SU-DHL-6 (cell line): Measurements from ENCODE around the gene CD200R1L.

ENCODE experiments used
- H2AFZ ChIP-seq: fragments of 200-600 bp; sonication (generic); 2 replicates; pipeline ENCODE4 v1.6.1; 2014; ENCODE audit warnings: low read depth, mild to moderate bottlenecking, moderate library complexity, mixed read lengths, antibody characterized with exemption, low read length; ENCODE audit not compliant: severe bottlenecking
- H3F3A ChIP-seq: fragments of 200-600 bp; shearing (Covaris generic); 2 replicates; pipeline ENCODE4 v1.6.0; 2016; ENCODE audit warnings: antibody characterized with exemption, mild to moderate bottlenecking; ENCODE audit not compliant: insufficient read depth
- H3K27ac ChIP-seq: fragments of 200-600 bp; sonication (generic); 2 replicates; pipeline ENCODE4 v1.5.1; 2016; ENCODE audit warnings: low read depth, mild to moderate bottlenecking, low read length, moderate library complexity, mixed read lengths
- H3K27me3 ChIP-seq: fragments of 200-600 bp; sonication (generic), shearing (Covaris generic); 2 replicates; pipeline ENCODE4 v1.6.0; 2014; ENCODE audit warnings: mild to moderate bottlenecking, low read length
- H3K36me3 ChIP-seq: fragments of 200-600 bp; sonication (generic); 2 replicates; pipeline ENCODE4 v1.6.1; 2014; ENCODE audit warnings: mild to moderate bottlenecking, low read length, mixed read lengths
- H3K4me2 ChIP-seq: fragments of 300-600, 200-600 bp; shearing (Covaris generic), sonication (generic); 2 replicates; pipeline ENCODE4 v1.6.0; 2014; ENCODE audit warnings: low read length, low read depth, mild to moderate bottlenecking; ENCODE audit not compliant: poor library complexity, severe bottlenecking
- H3K4me3 ChIP-seq: fragments of 200-600 bp; sonication (generic); 2 replicates; pipeline ENCODE4 v1.5.1; 2014; ENCODE audit warnings: antibody characterized with exemption, low read length, mild to moderate bottlenecking, mixed read lengths; ENCODE audit not compliant: insufficient read depth, poor library complexity, severe bottlenecking
- H3K79me2 ChIP-seq: fragments of 200-600 bp; sonication (generic); 2 replicates; pipeline ENCODE4 v1.6.1; 2014; ENCODE audit warnings: mild to moderate bottlenecking, low read length, moderate library complexity; ENCODE audit not compliant: insufficient read depth
- H3K9ac ChIP-seq: fragments of 200-600 bp; sonication (generic); 2 replicates; pipeline ENCODE4 v1.7.0; 2014; ENCODE audit warnings: mild to moderate bottlenecking, low read length
- H3K9me2 ChIP-seq: fragments of 200-600 bp; sonication (generic); replicated peaks from 2 replicates; pipeline ENCODE4 v1.6.1; 2014; ENCODE audit warnings: low read length; ENCODE audit not compliant: insufficient read depth
- H3K9me3 ChIP-seq: fragments of 200-600 bp; sonication (generic); 2 replicates; pipeline ENCODE4 v1.6.1; 2014; ENCODE audit warnings: low read length, mixed read lengths; ENCODE audit not compliant: insufficient read depth
- H4K20me1 ChIP-seq: fragments of 200-600 bp; sonication (generic); 2 replicates; pipeline ENCODE4 v1.6.1; 2014; ENCODE audit warnings: low read depth, mild to moderate bottlenecking, antibody characterized with exemption, low read length, moderate library complexity, mixed read lengths
- CTCF ChIP-seq: fragments of 200-600 bp; sonication (generic); IDR thresholded peaks from one replicate; pipeline ENCODE4 v1.5.1; 2017; ENCODE audit warnings: antibody characterized with exemption, mild to moderate bottlenecking, low read length, moderate library complexity; ENCODE audit not compliant: insufficient read depth, poor library complexity, severe bottlenecking
- EZH2phosphoT487 ChIP-seq: fragments of 200-600 bp; sonication (generic), shearing (Covaris generic); conservative IDR thresholded peaks from 2 replicates; pipeline ENCODE4 v1.6.1; 2018; ENCODE audit warnings: mild to moderate bottlenecking, antibody characterized with exemption, low read length, moderate library complexity, mixed read lengths

The CD200R1L gene

DNA sequence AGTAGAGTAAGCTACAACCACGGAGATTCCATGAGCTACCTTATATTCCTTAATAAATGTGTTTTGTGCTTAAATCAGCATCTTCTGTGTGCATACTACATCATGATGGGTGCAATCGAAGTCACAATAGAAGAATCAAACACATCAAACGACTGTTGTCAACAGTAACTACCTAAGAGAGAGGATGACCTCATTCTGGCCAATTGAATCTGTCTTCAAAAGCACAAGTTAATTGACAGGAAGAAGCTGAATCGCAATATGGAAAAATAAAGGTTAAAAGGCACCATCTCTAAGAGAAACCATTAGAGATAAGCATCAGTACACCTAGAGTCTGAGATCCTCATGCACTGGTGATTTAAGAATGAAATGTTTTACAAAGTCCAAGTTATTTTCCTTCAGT is 39.0 kb downstream of the CD200R1L start:
- H2AFZ ChIP-seq: no peak overlapping the region
- TF ChIP-seq CTCF: no peak
- TF ChIP-seq EZH2phosphoT487: no peak
- H3K9me3 ChIP-seq: no peaks in the 10 kb centered on the region
- H3K9me2 ChIP-seq: no peaks in the 10 kb centered on the region
- no peaks in the 10 kb centered on the region for H3F3A ChIP-seq
- no peaks in the 10 kb centered on the region for H3K79me2 ChIP-seq
- H3K9ac ChIP-seq: no peak overlapping the region
- H3K27ac ChIP-seq: no peak overlapping the region
- H3K4me2 ChIP-seq: no peak overlapping the region
- H3K27me3 ChIP-seq: no peaks in the 10 kb centered on the region
- H3K36me3 ChIP-seq: no peaks in the 10 kb centered on the region
- no peaks in the 10 kb centered on the region for H4K20me1 ChIP-seq
- H3K4me3 ChIP-seq: no peak overlapping the region

DNA sequence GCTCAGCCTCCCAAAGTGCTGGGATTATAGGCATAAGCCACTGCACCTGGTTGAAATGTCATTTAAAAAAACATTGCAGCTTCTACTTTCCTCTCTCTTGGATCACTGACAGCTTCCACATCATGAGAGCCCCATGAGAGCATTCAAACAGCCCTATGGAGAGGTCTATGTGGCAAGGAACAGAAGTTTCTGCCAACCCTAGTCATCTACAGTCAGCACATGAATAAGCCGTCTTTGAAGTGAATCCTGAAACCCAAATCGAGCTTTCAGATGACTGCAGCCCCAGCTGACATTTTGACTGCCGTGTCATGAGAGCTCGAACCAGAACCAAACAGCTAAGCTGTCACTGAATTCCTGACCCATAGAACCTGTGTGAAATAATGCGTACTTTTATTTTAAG is 39.8 kb downstream of the CD200R1L start:
- H3K36me3 ChIP-seq: no peaks in the 10 kb centered on the region
- H3K9ac ChIP-seq: no peak overlapping the region
- H3K9me3 ChIP-seq: no peaks in the 10 kb centered on the region
- no peak overlapping the region for H3K27ac ChIP-seq
- no peaks in the 10 kb centered on the region for H4K20me1 ChIP-seq
- H3K79me2 ChIP-seq: no peaks in the 10 kb centered on the region
- H3F3A ChIP-seq: no peaks in the 10 kb centered on the region
- no peak overlapping the region for H3K4me3 ChIP-seq
- TF ChIP-seq EZH2phosphoT487: no peak
- no peak overlapping the region for H3K4me2 ChIP-seq
- no peaks in the 10 kb centered on the region for H3K9me2 ChIP-seq
- no peak overlapping the region for H2AFZ ChIP-seq
- no peaks in the 10 kb centered on the region for H3K27me3 ChIP-seq

DNA sequence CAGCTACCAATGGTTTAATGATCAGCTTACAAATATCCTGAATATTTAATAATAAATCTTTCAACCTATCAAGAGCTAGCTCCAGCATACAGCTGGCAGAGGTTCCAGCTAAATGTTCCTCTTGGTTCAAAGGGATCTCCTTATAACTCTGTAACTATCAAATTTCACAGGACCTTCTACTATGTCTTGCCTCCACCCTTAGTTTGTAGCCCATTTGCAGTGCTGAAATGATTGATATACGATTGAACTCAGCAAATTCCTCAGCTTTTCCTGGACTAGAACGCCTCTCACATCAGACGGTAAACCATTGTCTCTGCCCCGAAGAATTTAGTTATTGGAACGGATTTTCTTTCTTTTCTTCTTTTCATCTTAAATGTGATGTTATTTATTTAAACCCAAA is 41.5 kb downstream of the CD200R1L start:
- H2AFZ ChIP-seq: no peak overlapping the region
- H3K9ac ChIP-seq: no peak overlapping the region
- H3K4me2 ChIP-seq: no peak overlapping the region
- H3K27ac ChIP-seq: no peak overlapping the region
- no peaks in the 10 kb centered on the region for H3F3A ChIP-seq
- H3K9me2 ChIP-seq: no peaks in the 10 kb centered on the region
- H3K9me3 ChIP-seq: no peaks in the 10 kb centered on the region
- no peaks in the 10 kb centered on the region for H3K79me2 ChIP-seq
- H4K20me1 ChIP-seq: no peaks in the 10 kb centered on the region
- H3K27me3 ChIP-seq: no peaks in the 10 kb centered on the region
- no peaks in the 10 kb centered on the region for H3K36me3 ChIP-seq
- H3K4me3 ChIP-seq: no peak overlapping the region
- TF ChIP-seq EZH2phosphoT487: no peak
- TF ChIP-seq CTCF: no peak

DNA sequence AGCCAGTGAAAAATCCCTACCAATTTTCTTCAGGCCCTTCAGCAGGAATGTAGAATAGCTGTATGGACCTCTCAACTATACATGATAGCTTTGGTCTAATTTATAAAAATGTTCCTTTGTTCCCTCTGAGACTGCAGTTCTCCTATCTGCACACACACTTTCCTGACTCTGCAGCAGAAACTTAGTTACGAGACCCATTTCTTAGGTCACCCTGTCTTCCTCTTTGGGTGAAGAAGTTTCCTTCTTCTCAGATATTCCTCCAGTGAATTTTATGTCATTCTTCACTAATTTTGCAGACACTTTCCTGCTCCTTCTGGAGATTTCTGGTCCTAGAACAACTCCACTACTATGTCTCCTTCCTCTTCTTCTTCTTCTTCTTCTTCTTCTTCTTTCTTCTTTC is 42.6 kb downstream of the CD200R1L start:
- no peaks in the 10 kb centered on the region for H3K27me3 ChIP-seq
- H3K4me2 ChIP-seq: no peak overlapping the region
- no peaks in the 10 kb centered on the region for H3K36me3 ChIP-seq
- no peaks in the 10 kb centered on the region for H4K20me1 ChIP-seq
- H3K27ac ChIP-seq: no peak overlapping the region
- H3K9ac ChIP-seq: no peak overlapping the region
- no peak overlapping the region for H3K4me3 ChIP-seq
- no peak for TF ChIP-seq CTCF
- TF ChIP-seq EZH2phosphoT487: no peak
- H2AFZ ChIP-seq: no peak overlapping the region
- no peaks in the 10 kb centered on the region for H3K9me2 ChIP-seq
- no peaks in the 10 kb centered on the region for H3F3A ChIP-seq
- H3K9me3 ChIP-seq: no peaks in the 10 kb centered on the region
- H3K79me2 ChIP-seq: no peaks in the 10 kb centered on the region
